GM19239 (cell line): ENCODE results near the gene HIP1.
"Not testable (repeated sequence)": the region's sequence is repeated elsewhere in the genome, so short reads cannot be mapped to it uniquely, and the experiment has no call there.

Experiments used
- DNase-seq: peaks from one replicate; pipeline ENCODE4 v3.0.0; 2011; ENCODE audit warnings: low spot score; ENCODE audit not compliant: insufficient read length
- FAIRE-seq: peaks from 2 replicates; lab custom pipeline; 2011; peaks lifted over from hg19 to GRCh38; lab: Jason Lieb, UNC

HIP1 gene

DNA sequence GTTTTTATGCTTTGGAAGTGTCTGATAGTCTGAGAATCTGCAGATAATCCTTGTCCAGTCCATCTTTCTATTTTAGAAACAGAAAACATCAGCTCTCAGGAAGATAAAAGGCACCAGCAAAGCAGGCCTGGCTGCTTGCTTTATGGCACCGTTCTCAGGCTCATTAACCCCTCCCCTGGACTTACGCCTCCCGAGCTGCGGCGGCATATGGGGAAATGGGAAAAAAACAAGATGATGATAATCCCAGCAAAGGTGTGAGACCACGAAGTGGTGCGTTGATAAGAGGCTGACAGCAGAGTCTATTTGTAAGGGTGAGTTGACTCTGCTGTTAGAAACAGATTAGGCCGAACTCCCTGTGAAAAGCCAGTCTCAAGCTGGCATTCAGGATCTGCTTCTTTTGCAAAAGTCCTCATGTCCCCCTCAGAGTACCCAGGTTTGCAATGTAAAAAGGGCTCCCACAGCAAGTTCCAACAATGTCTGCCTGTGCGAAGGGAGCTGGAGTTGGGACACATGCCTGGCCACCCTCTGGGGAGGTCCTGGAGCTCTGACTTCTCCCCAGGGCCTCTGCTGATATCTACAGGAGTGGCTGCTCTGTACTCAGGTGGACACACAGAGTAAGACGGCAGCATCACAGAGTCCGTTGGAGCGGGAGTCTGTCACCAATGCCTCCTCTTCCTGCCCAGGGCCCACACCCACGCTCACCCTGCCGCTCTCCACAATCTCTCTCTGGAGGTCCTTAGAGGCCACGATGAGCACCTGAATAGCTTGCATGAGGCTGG lies 192.3 kb downstream of the HIP1 start:
- DNase-seq (no peak), FAIRE-seq (no peak)

DNA sequence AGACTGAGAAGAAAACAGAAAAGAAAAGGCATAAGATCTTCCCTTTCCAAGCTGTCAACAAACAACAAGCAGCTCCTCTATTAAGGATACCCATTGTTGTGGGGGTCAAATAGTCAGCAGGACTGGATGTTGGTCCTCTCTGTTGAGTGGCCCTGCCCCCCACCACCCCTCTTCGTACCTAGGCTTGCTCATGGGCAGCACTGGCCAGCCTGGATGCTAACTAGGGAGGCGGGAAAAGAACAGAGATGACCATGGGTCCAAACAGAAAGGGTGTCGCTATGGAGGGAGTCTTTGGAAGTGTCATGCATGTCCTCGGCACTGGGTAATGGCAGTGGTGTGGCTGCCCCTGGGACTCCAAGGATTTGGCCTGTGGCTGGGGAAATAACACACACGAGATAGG lies 201.0 kb downstream of the HIP1 start:
- DNase-seq: no peak
- no peak for FAIRE-seq

DNA sequence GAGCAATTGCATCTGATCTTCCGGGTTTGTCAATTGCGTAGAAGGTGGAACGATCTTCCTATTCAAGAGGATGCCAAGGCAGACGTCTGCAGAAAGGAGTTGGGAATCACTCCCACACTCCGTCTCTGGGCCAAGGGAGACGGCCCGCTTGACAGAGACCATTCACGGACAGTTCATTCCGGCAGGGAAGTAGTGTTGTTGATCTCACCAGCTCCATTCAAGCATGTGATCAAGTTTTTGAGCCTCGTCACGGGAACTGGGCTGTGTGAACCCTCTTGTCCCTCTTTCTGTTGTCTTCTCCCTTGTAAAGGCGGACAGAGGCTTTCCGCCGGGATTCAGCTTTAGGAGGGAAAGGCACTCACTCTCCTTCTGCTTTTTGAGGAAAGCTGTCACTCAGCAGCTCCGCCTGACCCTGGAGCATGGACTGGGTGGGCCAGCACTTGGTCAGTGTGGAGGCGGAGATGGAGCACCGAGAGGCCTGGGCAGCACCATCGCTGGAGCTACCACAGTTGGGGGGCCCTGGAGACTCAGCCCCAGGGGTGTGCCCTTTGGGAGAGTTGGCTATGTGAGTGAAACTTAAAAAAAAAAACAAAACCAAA lies 201.7 kb downstream of the HIP1 start:
- FAIRE-seq (no peak), DNase-seq (no peak)

DNA sequence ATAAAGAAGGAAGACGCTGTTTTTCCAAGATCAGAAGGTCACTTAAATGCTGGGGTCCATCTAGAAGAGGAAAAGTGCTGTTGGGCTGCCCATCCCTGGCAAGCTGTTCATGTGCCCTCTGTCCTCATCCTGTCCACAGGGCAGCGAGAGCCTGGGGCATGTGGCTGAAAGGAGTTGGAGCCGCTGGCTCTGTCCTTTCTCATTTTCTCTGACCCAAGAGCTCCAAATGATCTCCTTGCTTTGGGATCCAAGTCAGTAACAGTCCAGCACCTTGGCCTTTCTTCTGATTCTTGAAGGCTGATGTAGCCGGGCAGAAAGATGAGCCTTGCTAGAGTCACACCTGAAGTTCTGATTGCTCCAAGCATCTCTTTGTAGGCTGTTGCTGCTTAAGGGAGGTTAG lies 202.2 kb downstream of the HIP1 start:
- DNase-seq (no peak), FAIRE-seq (no peak)

DNA sequence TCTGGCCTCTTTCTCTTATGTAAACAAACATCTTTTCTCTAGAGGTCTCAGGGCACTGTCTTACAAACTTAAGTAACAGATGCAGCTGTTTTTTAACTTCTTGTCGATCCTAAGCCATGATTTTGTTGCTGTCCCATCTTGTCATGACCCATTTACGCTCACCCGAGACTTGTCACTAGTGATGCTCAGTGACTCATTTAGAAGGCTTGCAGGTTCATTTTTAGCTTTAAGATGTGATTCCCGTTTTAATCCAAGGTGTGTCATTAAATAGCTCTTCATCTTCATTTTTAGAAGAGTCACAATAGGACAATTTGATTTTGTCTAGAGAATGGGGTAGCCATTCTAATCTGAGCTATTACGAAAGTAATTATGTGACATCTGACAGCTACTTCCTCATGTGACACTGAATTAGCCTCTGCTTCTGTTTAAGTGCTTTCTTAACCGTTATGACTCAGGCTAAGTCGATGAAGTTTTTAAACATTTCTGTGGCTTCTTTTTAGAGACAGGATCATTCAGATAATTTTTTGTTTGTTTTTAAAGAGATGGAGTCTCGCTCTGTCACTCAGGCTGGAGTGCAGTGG lies 203.9 kb downstream of the HIP1 start:
- DNase-seq (peak; percentile 36), FAIRE-seq (no peak)

GRCh38 chr7:75533926-75534325 lies 204.8 kb downstream of the HIP1 start:
- FAIRE-seq (no peak), DNase-seq (no peak)

- DNase-seq (no peak), FAIRE-seq (no peak)
These were observed 206.1 kb downstream of the HIP1 start for GRCh38 chr7:75532639-75533038.

GRCh38 chr7:75531359-75531821 lies 207.4 kb downstream of the HIP1 start:
- FAIRE-seq (no peak), DNase-seq (no peak)

- DNase-seq, FAIRE-seq: not testable (repeated sequence)
These were observed 211.5 kb downstream of the HIP1 start for GRCh38 chr7:75527224-75527722.

GRCh38 chr7:75521727-75522126 lies 217.0 kb downstream of the HIP1 start:
- FAIRE-seq, DNase-seq: not testable (repeated sequence)

- DNase-seq, FAIRE-seq: not testable (repeated sequence)
These were observed 219.9 kb downstream of the HIP1 start for GRCh38 chr7:75518842-75519241.

DNA sequence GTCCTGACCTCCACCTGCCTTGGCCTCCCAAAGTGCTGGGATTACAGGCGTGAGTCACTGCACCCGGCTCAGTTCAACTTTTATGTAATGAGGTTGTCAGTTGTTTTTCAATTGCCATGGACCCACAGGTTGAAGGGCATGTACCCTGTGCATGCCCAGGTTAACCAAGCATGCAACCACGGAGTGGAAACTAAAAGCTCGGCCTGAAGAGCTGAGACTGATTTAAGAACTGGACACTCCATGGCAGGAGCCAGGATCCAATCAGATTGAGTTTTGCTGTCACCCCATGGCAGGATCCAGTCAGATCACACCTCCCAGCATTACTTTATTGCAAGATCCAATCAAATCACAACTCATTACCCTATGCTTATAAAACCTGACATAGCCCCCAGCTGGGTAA lies 229.7 kb downstream of the HIP1 start:
- not testable (repeated sequence) for FAIRE-seq, DNase-seq

GRCh38 chr7:75492020-75492419 lies 246.7 kb downstream of the HIP1 start, which contains the start of gene SPDYE5:
SPDYE5 (plus strand) TSS chr7:75492320; CDS start chr7:75494048, 1,728 bp downstream.
- not testable (repeated sequence) for DNase-seq, FAIRE-seq

DNA sequence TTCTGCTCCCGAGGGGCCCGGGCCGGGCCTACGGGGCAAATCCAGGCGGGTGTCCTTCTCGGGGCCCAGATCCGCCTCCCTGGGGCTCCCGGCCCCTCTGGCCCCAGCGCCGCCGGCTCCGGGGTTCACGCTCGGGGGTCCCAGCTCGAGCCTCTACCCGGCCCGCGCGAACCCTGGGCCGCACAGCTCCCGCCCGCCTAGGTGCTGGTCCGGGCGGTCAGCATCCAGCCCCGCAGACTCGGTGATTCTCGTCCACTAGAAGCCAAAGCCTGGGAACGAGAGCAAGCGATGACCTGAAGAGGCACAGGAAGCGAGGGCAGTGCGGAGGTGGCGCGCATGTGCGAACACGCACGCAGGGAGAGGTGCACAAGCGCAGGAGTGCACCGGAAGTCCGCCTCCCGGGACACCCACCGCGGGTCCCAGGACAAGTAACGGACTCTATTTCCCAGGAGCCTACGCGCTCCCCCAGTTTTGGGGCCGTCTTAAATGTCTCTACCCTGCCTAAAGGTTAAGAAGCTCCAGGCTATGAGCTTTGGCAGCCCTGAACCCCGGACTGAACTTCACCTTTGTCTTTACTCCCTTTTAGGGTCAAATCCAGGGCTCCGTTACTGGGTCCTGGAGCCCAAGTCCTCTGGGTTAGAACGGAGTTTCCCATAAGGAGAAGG lies 252.6 kb downstream of the HIP1 start, which contains the start of gene POM121C:
POM121C (minus strand) TSS at position 321 of the 665 bp plus-strand sequence. CDS start 44,803 bp downstream, outside the sequence.
- FAIRE-seq (peak; percentile 55), DNase-seq (peak; percentile 53)

DNA sequence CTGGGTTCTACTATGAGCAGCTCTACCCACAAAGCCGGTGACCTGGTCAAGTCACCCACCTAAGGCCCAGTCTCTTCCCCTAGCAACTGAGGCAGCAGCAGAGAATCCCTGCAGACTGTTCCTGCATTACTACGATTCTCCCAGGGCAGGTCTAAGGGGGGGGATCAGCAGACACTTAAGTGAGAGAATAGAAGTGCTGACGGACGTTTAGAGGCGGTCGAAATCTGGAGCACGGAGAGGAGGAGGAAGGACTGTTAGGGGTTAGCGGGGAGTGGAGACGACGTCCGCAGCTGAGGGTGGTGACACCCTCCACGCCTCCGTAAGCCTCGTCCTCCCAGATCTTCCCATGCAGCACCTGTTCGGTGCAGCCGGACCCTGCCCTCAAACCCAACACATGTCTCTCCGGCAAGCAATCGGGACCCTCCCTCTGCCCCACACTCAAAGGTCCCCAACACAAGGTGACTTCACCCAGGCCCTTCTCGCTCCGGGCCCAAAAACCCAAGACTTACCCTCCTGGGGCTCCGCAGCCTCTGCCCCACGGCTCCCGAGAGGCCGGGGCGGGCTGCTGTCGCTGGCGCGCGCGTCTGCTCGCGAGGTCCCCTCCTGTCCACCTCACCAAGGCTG lies 253.3 kb downstream of the HIP1 start:
- DNase-seq, FAIRE-seq: not testable (repeated sequence)
